Astrocyte of the spinal cord (primary cell): ENCODE measurements around the gene UBQLN2.
"Not testable (repeated sequence)": the region's sequence is repeated elsewhere in the genome, so short reads cannot be mapped to it uniquely, and the experiment has no call there.

Experiments
- DNase-seq: peaks from one replicate; pipeline ENCODE4 v3.0.0; 2011; ENCODE audit warnings: low read depth, low spot score
- H3K4me3 ChIP-seq: 2 replicates; pipeline ENCODE4 v1.5.1; 2011; ENCODE audit warnings: low read depth, mild to moderate bottlenecking, low read length, moderate library complexity
- CTCF ChIP-seq: IDR thresholded peaks from 2 replicates; pipeline ENCODE4 v1.5.1; 2012; ENCODE audit warnings: low read depth, mild to moderate bottlenecking, low read length, inconsistent platforms
- in situ Hi-C: cut with HindIII; loops from 2 replicates; pipeline ENCODE4 v1.10.0; 2017; ENCODE audit warnings: low sequenced_read_pairs

UBQLN2 gene

GRCh38 chrX:56563231-56564161 is at the start of gene UBQLN2:
UBQLN2 (plus strand) TSS chrX:56563627; CDS start chrX:56563874, 247 bp downstream.
- TF ChIP-seq CTCF, result peak; percentile 22
- in situ Hi-C loops, result no loop called here
- DNase-seq, result peak; percentile 81
- peak within 1 kb of the TSS; percentile 51 for H3K4me3 ChIP-seq

GRCh38 chrX:56519642-56520041 is 43.8 kb upstream of the UBQLN2 start:
- in situ Hi-C loops, result no loop called here
- no peak for TF ChIP-seq CTCF

GRCh38 chrX:56529482-56530007 is 33.9 kb upstream of the UBQLN2 start:
- in situ Hi-C loops, H3K4me3 ChIP-seq, DNase-seq: not testable (repeated sequence)

More at GRCh38 chrX:56519642-56520041, 43.8 kb upstream of the UBQLN2 start:
- H3K4me3 ChIP-seq, result no peak overlapping the region
- no peak for DNase-seq

GRCh38 chrX:56530011-56530410 is 33.4 kb upstream of the UBQLN2 start:
- no peak overlapping the region for H3K4me3 ChIP-seq
- no peak for DNase-seq
- in situ Hi-C loops, result no loop called here
- no peak for TF ChIP-seq CTCF

- DNase-seq, result no peak
- no peak for TF ChIP-seq CTCF
- in situ Hi-C loops, result no loop called here
- no peak overlapping the region for H3K4me3 ChIP-seq
Measured at GRCh38 chrX:56550667-56551066, 12.8 kb upstream of the UBQLN2 start.

- no peak overlapping the region for H3K4me3 ChIP-seq
- no peak for DNase-seq
- in situ Hi-C loops, result no loop called here
- no peak for TF ChIP-seq CTCF
Measured at GRCh38 chrX:56554870-56555269, 8.6 kb upstream of the UBQLN2 start.

- in situ Hi-C loops, result no loop called here
- no peak for TF ChIP-seq CTCF
- DNase-seq, result no peak
- H3K4me3 ChIP-seq, result no peak overlapping the region
Measured at GRCh38 chrX:56557376-56557929, 6.0 kb upstream of the UBQLN2 start.
